A673 (cell line): ENCODE measurements around the gene MST1R.

ENCODE experiments used
- EZH2 ChIP-seq: fragments of 200-600 bp; sonication (generic); IDR thresholded peaks from 2 replicates; pipeline ENCODE4 v1.6.1; 2017; ENCODE audit warnings: borderline replicate concordance, low read depth, mild to moderate bottlenecking, mixed read lengths, antibody characterized with exemption, low read length; ENCODE audit not compliant: poor library complexity, severe bottlenecking
- TF ChIP-seq, protein P1 (sequence below): fragments of 300-800, 200-600 bp; sonication (generic); conservative IDR thresholded peaks from 2 replicates; pipeline ENCODE4 v1.5.1; 2017; ENCODE audit warnings: low read depth, mild to moderate bottlenecking, antibody characterized with exemption, low read length, moderate library complexity, mixed read lengths

DNA sequence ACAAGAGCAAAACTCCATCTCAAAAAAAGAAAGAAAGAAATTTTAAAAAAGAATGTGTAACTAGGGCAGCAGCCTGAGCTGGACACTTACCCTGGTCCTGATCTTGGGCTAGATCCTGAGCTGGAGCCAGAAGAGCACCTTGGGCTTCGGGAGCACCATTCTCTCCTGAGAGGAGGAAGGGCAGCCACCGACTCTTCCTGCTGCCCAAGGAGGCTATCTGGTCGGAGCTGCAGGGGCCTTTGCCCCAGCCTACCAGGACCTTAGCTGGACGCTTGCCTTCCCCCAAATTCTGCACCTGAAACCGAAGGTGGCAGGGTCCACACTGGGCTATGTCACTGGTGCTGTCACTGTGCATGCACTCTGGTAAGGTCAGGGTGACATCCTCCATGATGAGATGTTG is 27.1 kb downstream of the MST1R start:
- TF ChIP-seq, protein P1, sequence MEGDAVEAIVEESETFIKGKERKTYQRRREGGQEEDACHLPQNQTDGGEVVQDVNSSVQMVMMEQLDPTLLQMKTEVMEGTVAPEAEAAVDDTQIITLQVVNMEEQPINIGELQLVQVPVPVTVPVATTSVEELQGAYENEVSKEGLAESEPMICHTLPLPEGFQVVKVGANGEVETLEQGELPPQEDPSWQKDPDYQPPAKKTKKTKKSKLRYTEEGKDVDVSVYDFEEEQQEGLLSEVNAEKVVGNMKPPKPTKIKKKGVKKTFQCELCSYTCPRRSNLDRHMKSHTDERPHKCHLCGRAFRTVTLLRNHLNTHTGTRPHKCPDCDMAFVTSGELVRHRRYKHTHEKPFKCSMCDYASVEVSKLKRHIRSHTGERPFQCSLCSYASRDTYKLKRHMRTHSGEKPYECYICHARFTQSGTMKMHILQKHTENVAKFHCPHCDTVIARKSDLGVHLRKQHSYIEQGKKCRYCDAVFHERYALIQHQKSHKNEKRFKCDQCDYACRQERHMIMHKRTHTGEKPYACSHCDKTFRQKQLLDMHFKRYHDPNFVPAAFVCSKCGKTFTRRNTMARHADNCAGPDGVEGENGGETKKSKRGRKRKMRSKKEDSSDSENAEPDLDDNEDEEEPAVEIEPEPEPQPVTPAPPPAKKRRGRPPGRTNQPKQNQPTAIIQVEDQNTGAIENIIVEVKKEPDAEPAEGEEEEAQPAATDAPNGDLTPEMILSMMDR = no peak
- TF ChIP-seq EZH2 = no peak
